Heart left ventricle (tissue), 13 donors: ENCODE measurements around the gene GLIPR1L2.

Experiments
- POLR2A ChIP-seq, 2 donors: fragments of 450-650 bp; IDR thresholded peaks; one replicate each; pipeline ENCODE4 v1.6.1; 2017; ENCODE audit warnings: antibody characterized with exemption in 2 of 2, mild to moderate bottlenecking in 2 of 2, moderate library complexity in 2 of 2
- TF ChIP-seq, protein P1 (sequence below), 12 donors: fragments of 200-600 bp; sonication (generic) in 4 of 12; IDR thresholded peaks; one replicate each; pipeline versions ENCODE4 v1.5.0 to v1.8.0; 2018 to 2022; ENCODE audit warnings: antibody characterized with exemption in 12 of 12, mild to moderate bottlenecking in 5 of 12
- donor health status: ischemic (EF 13 %, LVEDD 7.1; RV severe dilation, severe dysfunction).
- donor health status: DM: no; HTN: yes; CAD: no.
- donor health status: DM: no; HTN: no; CAD: no.
- donor health status: ischemic (EF 25% LVEDD 6.9; RV normal size, moderate dysfunction).
- donor health status: ischemic (EF 25% LVEDD 5.7; RV mildly dilated, moderate dysfunction).
- donor health status: ischemic (EF 35%, LVEDD 5.7; RV mildly dilated, moderate dysfunction).
- donor health status: nonischemic (EF 11% LVEDD 7.7; RV severe dilation, severe dysfunction).
- donor health status: DM: yes; HTN: yes; CAD: no.
- donor health status: PGD.
- donor health status: ischemic (EF 29% LVEDD 5.4; RV normal size, mild dysfunction).
- donor health status: nonischemic (EF 23%, LVEDD 6.1; RV moderate dilation, normal function).

DNA sequence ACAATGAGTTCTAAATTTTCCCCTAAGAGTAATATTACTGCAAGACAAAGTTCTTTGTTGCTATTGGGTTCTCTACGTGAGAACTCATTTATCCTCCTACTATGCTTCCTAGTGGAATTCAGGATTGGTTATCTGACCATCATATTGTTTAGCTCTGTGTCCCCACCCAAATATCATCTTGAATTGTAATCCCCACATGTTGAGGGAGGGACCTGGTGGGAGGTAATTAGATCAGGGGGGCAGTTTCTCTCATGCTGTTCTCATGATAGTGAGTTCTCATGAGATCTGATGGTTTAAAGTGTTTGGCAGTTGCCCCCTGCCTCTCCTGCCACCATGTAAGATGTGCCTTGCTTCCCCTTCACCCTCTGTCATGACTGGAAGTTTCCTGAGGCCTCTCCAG is 36.6 kb downstream of the GLIPR1L2 start:
- TF ChIP-seq POLR2A (IDR thresholded peaks at IDR 0.05) = no peak
- TF ChIP-seq, protein P1, sequence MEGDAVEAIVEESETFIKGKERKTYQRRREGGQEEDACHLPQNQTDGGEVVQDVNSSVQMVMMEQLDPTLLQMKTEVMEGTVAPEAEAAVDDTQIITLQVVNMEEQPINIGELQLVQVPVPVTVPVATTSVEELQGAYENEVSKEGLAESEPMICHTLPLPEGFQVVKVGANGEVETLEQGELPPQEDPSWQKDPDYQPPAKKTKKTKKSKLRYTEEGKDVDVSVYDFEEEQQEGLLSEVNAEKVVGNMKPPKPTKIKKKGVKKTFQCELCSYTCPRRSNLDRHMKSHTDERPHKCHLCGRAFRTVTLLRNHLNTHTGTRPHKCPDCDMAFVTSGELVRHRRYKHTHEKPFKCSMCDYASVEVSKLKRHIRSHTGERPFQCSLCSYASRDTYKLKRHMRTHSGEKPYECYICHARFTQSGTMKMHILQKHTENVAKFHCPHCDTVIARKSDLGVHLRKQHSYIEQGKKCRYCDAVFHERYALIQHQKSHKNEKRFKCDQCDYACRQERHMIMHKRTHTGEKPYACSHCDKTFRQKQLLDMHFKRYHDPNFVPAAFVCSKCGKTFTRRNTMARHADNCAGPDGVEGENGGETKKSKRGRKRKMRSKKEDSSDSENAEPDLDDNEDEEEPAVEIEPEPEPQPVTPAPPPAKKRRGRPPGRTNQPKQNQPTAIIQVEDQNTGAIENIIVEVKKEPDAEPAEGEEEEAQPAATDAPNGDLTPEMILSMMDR (IDR thresholded peaks at IDR 0.05) = no peak
